ENCODE data around the gene PAPPA2.

PAPPA2 gene

DNA sequence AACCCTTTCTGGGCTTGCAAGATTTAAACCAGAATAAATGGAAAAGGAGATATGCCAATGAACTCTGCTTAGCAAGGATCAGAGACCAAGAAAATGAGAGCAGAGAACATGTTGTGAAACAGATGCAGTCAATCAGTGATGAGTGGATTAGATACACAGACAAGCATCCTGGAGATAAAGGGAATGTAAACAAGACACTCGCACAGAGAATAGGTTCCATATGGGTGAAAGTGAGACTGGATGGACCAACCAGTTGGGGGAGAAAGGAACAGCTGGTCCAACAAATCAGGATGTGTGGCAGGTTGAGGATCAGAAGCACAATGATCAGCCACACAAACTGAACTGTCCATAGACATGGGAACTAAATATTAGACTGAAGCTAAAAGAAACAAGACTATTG, 363.3 kb downstream of the PAPPA2 start:
- TF ChIP-seq, protein P1, sequence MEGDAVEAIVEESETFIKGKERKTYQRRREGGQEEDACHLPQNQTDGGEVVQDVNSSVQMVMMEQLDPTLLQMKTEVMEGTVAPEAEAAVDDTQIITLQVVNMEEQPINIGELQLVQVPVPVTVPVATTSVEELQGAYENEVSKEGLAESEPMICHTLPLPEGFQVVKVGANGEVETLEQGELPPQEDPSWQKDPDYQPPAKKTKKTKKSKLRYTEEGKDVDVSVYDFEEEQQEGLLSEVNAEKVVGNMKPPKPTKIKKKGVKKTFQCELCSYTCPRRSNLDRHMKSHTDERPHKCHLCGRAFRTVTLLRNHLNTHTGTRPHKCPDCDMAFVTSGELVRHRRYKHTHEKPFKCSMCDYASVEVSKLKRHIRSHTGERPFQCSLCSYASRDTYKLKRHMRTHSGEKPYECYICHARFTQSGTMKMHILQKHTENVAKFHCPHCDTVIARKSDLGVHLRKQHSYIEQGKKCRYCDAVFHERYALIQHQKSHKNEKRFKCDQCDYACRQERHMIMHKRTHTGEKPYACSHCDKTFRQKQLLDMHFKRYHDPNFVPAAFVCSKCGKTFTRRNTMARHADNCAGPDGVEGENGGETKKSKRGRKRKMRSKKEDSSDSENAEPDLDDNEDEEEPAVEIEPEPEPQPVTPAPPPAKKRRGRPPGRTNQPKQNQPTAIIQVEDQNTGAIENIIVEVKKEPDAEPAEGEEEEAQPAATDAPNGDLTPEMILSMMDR (IDR thresholded peaks at IDR 0.05; ENCODE audit: low read depth, low read length): no peak
- TF ChIP-seq EZH2phosphoT487 (IDR thresholded peaks at IDR 0.05; ENCODE audit: low read depth): no peak
- Histone ChIP-seq H3K4me3 (ENCODE audit: low read length) (no peak overlapping the region), H3K27me3 (ENCODE audit: low read depth, low read length) (peaks cover 14% of the 10 kb centered on the region), H3K9me3 (ENCODE audit: insufficient read depth, low read length) (no peaks in the 10 kb centered on the region), H3K4me2 (ENCODE audit: low read length) (no peak overlapping the region), H3K79me2 (ENCODE audit: low read length) (no peaks in the 10 kb centered on the region), H3K36me3 (replicated peaks; ENCODE audit: low read depth, low read length) (no peaks in the 10 kb centered on the region), H3K4me1 (ENCODE audit: low read length) (no peaks in the 10 kb centered on the region), H3K9ac (ENCODE audit: low read length) (no peak overlapping the region), H3K27ac (ENCODE audit: low read length) (no peak overlapping the region), H2AFZ (ENCODE audit: low read depth, low read length) (no peak overlapping the region), H4K20me1 (ENCODE audit: insufficient read depth, low read length) (no peaks in the 10 kb centered on the region)

DNA sequence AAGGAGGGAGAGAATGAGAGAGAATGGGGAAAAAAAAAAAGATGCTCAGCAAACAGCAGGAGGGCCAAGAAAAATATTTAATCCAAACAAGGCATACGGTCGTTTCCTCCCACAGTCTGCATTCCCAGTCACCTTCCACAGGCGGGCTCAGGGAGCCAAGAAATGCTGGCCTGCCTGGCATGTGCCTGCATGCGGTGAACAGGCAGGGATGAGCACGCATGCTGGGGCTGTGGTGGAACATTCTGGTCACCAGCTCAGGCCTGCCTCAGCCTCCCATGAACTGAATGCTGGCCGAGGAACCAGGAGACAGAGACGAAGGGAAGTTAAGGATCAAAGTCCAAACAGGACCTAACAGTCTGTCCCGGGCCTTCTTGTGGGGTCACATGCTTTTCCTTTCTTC, 366.3 kb downstream of the PAPPA2 start:
- Histone ChIP-seq H2AFZ (ENCODE audit: low read depth, low read length) (no peak overlapping the region), H4K20me1 (ENCODE audit: insufficient read depth, low read length) (no peaks in the 10 kb centered on the region), H3K4me1 (ENCODE audit: low read length) (no peaks in the 10 kb centered on the region), H3K36me3 (replicated peaks; ENCODE audit: low read depth, low read length) (no peaks in the 10 kb centered on the region), H3K27ac (ENCODE audit: low read length) (no peak overlapping the region), H3K4me2 (ENCODE audit: low read length) (no peak overlapping the region), H3K9me3 (ENCODE audit: insufficient read depth, low read length) (no peaks in the 10 kb centered on the region), H3K27me3 (ENCODE audit: low read depth, low read length) (peaks cover 14% of the 10 kb centered on the region), H3K4me3 (ENCODE audit: low read length) (no peak overlapping the region), H3K79me2 (ENCODE audit: low read length) (no peaks in the 10 kb centered on the region), H3K9ac (ENCODE audit: low read length) (no peak overlapping the region)
- no peak for TF ChIP-seq EZH2phosphoT487 (IDR thresholded peaks at IDR 0.05; ENCODE audit: low read depth)
- TF ChIP-seq, protein P1 (IDR thresholded peaks at IDR 0.05; ENCODE audit: low read depth, low read length): no peak

DNA sequence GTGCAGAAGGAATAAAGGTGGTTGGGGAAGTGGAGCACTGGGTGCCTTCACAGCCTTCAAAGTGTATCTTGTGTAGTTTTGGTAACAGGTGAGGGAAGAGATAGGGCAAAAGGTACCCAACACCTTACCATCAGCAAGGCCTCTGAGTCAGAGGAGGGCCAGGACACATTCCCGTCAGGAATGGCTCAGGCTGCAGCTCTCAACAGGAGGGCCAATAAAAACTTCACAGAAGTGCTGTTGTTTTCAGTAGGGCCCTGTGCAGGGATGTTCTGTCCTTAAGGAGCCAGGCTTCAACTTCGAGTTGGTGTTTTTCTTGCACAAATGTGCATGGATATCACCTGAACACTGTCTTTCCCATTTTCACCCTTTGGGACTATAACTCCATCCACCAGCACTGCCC, 368.2 kb downstream of the PAPPA2 start:
- H3K4me2 ChIP-seq (ENCODE audit: low read length): no peak overlapping the region
- H3K4me1 ChIP-seq (ENCODE audit: low read length): no peaks in the 10 kb centered on the region
- H4K20me1 ChIP-seq (ENCODE audit: insufficient read depth, low read length): no peaks in the 10 kb centered on the region
- no peaks in the 10 kb centered on the region for H3K9me3 ChIP-seq (ENCODE audit: insufficient read depth, low read length)
- no peak overlapping the region for H3K27ac ChIP-seq (ENCODE audit: low read length)
- H3K36me3 ChIP-seq (replicated peaks; ENCODE audit: low read depth, low read length): no peaks in the 10 kb centered on the region
- no peaks in the 10 kb centered on the region for H3K79me2 ChIP-seq (ENCODE audit: low read length)
- no peak overlapping the region for H2AFZ ChIP-seq (ENCODE audit: low read depth, low read length)
- TF ChIP-seq, protein P1 (IDR thresholded peaks at IDR 0.05; ENCODE audit: low read depth, low read length): no peak
- no peak overlapping the region for H3K9ac ChIP-seq (ENCODE audit: low read length)
- peaks cover 12% of the 10 kb centered on the region for H3K27me3 ChIP-seq (ENCODE audit: low read depth, low read length)
- no peak overlapping the region for H3K4me3 ChIP-seq (ENCODE audit: low read length)

DNA sequence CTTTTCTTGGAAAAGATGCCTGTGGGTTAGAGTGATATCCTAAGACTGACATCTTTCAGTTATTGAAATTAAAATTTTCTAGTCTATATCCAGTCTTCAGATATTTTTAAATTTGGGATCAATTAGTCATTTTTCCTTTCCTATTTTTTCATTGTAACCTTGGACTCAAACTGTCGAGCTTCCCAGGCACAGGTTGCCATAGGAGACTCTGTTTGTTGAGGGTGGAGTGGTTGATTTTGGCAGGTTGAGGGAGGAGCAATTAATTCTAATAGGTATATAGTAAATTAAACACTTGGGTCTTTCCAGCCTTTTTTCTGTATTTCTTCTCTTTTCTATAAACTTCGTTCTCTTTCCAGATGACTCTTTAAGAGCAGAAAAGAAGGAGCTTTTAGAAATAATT, 374.7 kb downstream of the PAPPA2 start:
- no peak overlapping the region for H3K4me3 ChIP-seq (ENCODE audit: low read length)
- no peak overlapping the region for H3K27ac ChIP-seq (ENCODE audit: low read length)
- H4K20me1 ChIP-seq (ENCODE audit: insufficient read depth, low read length): no peaks in the 10 kb centered on the region
- H3K79me2 ChIP-seq (ENCODE audit: low read length): no peaks in the 10 kb centered on the region
- TF ChIP-seq, protein P1 (IDR thresholded peaks at IDR 0.05; ENCODE audit: low read depth, low read length): no peak
- no peak for TF ChIP-seq EZH2phosphoT487 (IDR thresholded peaks at IDR 0.05; ENCODE audit: low read depth)
- H3K4me1 ChIP-seq (ENCODE audit: low read length): no peaks in the 10 kb centered on the region
- peaks cover 61% of the 10 kb centered on the region for H3K27me3 ChIP-seq (ENCODE audit: low read depth, low read length)
- no peak overlapping the region for H2AFZ ChIP-seq (ENCODE audit: low read depth, low read length)
- H3K36me3 ChIP-seq (replicated peaks; ENCODE audit: low read depth, low read length): no peaks in the 10 kb centered on the region
- no peak overlapping the region for H3K9ac ChIP-seq (ENCODE audit: low read length)
- H3K4me2 ChIP-seq (ENCODE audit: low read length): no peak overlapping the region
- no peaks in the 10 kb centered on the region for H3K9me3 ChIP-seq (ENCODE audit: insufficient read depth, low read length)

Data from OCI-LY3 (cell line).